NCI-H187 (cell line): Measurements from ENCODE around the gene PLEKHA4.
A peak's percentile ranks its signal among the peaks of the same experiment; 100 is the strongest.
"Not testable (repeated sequence)": the region's sequence is repeated elsewhere in the genome, so short reads cannot be mapped to it uniquely, and the experiment has no call there.

ENCODE experiments used
- DNase-seq, 2 experiments: peaks; one replicate each; lab custom pipeline; 2025; lab: John Stamatoyannopoulos, UW

The PLEKHA4 gene

DNA sequence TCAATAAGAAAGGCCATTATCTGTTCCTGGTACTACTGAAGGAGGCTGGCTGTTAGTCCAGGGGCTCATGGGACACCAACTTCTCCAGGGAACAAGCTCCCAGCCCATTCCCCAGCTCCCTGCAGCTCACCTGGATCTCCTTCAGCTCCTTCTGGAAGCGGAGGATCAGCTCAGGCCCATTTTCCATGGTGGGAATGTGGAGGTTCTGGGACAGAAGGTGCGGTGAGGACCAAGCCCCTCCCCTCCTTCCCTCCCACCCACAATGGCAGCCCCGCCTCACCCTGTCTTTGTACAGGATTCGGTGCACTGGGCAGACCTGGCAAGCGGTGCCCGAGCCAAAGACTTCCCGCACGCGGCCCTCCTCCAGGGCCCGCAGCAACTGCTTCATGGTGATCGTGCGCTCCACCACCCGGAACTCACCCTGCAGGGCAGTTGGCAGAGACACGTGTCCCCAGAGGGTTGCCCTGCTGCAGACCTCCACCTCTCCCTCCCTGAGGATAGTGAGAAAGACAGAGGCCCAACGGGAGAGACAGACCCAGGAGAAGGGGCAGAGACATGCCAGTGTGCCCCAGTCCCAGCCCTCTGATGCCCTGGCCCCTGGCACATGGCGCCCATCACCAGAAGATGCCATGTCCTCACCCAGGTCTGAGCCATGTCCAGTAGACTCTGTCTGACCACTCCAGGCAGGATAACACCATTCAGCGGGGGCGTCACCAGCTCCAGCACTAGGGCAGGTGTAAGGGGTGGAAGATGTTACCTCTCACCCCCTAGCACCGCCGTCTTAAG is 71.9 kb downstream of the PLEKHA4 start:
- DNase-seq = no peak

DNA sequence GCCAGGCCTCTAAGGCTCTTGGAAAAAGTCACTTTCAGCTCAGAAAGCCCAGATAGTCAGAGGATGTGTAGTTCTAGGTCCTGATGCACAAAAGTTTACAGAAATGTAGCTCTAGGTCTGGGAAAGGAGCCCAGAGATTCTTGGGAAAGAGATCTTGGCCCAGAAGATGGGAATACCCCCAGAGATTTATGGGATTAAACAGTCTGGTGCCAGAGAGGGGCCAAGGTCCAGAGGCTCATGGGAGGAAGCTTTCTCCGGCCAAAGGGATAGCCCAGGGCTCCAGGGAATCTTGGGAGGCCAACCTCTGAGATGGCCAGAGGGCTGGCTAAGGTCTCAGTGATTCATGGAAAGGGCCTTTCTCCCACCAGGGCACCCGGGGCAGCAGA is 72.7 kb downstream of the PLEKHA4 start:
- no peak for DNase-seq

DNA sequence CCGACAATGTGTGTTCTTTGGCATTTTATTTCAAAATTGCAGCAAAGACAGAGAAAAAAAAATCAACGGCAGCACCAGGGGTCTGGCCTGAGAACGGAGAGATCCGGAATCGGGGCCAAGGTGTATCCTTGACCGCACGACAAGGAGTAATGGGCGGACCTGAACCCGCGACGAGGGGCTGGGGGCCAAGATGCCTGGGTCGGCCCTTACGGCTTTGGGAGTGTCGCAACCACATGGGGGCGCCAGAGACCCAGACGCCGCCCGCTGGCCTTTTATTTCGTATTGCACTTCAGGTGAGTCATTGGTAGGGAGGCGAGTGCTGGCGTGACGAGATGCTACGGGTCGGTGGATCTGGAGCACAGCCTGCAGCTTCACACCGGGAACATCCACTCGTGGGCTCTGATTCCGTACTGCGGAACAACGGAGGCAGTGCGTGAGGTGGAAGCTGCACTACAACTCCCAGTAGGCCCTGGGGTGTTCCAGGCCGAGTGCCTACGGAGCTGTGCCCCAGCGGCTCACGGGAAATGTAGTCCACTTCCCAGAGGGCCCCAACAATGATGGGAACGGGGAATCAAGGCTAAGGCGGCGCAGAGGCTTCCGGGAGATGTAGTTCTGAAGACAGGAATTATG is 73.2 kb downstream of the PLEKHA4 start:
- DNase-seq = peak; percentile 94 to 96

DNA sequence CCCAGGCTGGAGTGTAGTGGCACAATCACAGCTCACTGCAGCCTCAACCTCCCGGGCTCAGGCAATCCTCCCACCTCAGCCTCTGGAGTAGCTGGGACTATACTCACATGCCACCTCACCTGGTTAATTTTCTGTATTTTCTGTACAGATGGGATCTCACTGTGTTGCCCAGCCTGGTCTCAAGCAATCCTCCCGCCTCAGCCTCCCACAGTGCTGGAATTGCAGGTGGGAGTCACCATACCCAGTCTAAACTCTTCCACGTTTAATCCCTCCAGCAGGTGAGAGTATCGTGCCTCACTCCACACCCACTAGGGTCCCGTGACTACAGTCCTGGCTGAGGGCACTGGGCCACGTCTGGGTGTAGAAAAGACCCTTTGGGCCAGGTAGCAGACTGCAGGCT is 74.1 kb downstream of the PLEKHA4 start:
- DNase-seq = no peak

DNA sequence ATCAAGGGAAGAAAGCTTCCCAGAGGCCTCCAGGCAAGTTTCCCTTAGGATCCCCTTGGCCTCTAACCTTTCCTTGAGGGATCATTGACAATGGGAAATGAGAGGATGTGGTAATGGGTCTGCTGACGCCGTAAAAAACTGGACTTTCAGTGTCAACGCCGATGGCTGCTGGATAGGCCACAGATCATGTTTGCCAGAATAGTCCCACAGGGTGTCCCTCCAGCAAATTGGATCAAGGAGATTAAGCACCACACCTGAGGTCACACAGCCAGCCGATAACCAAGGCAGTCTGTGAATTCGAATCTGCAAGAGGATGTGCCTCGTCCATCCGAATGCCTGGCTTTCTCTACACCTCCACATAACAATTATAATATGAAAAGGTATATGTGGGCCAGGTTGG is 75.1 kb downstream of the PLEKHA4 start:
- no peak for DNase-seq

DNA sequence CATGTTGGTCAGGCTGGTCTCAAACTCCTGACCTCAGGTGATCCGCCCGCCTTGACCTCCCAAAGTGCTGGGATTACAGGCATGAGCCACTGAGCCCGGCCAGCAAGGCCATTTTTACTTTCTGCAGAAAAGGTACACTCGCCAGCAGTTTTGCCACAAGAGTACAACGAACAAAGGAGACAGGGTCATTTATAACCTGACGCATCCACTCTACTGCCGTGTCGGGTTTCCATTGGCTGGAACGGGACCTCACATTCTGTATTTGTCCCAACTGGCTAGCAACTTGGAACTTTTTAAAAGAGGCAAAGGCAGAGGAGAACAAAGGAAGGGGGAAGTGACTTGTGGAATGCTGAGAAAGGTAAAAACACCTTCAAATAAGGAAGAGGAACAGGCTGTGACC is 81.1 kb downstream of the PLEKHA4 start:
- DNase-seq = not testable (repeated sequence)
